H1 (cell line): ENCODE results near the gene GCLM. TPM values are rescaled to one million over a fixed set of nuclear protein-coding genes. Genes with fewer than 3 reads are reported as not detected.

Experiments used
- CTCF ChIA-PET: fragments of 300-600 bp; sonication (Branson Sonifier 250); formaldehyde crosslinking; loops from one replicate; lab custom pipeline; 2021; ENCODE audit not compliant: partially characterized antibody; lab: Charles Lee
- POLR2A ChIA-PET: fragments of 300-600 bp; sonication (Branson Sonifier 250); formaldehyde crosslinking; loops from one replicate; lab custom pipeline; 2021; ENCODE audit warnings: inconsistent platforms; ENCODE audit not compliant: partially characterized antibody; lab: Charles Lee
- DNase-seq, 2 experiments: peaks; one replicate each; pipeline versions ENCODE4 v3.0.0 to v3.0.0-alpha.2; 2010 to 2022; ENCODE audit warnings: low spot score in 2 of 2, low read depth in 1 of 2, mixed read lengths in 1 of 2
- FAIRE-seq: peaks from 2 replicates; lab custom pipeline; 2011; peaks lifted over from hg19 to GRCh38; lab: Jason Lieb, UNC
- H2AFZ ChIP-seq: 2 replicates; pipeline ENCODE4 v1.8.1; 2012; ENCODE audit warnings: low read length, inconsistent platforms
- H2AK5ac ChIP-seq: 2 replicates; pipeline ENCODE4 v1.6.1; 2013; ENCODE audit warnings: low read depth, low read length
- H2BK120ac ChIP-seq: replicated peaks from 2 replicates; pipeline ENCODE3; 2013; ENCODE audit warnings: low read depth, low read length, inconsistent platforms
- H2BK12ac ChIP-seq: 2 replicates; pipeline ENCODE4 v1.6.1; 2013; ENCODE audit warnings: low read depth, low read length
- H2BK15ac ChIP-seq: 2 replicates; pipeline ENCODE4 v1.6.1; 2013; ENCODE audit warnings: low read length
- H2BK20ac ChIP-seq: 2 replicates; pipeline ENCODE4 v1.6.1; 2013; ENCODE audit warnings: low read length
- H2BK5ac ChIP-seq: 2 replicates; pipeline ENCODE4 v1.6.1; 2013; ENCODE audit warnings: low read depth, low read length
- H3K14ac ChIP-seq: 2 replicates; pipeline ENCODE4 v1.6.1; 2013; ENCODE audit warnings: inconsistent platforms; ENCODE audit not compliant: insufficient read length
- H3K18ac ChIP-seq: 2 replicates; pipeline ENCODE4 v1.6.1; 2013; ENCODE audit warnings: low read length; ENCODE audit errors: extremely low read depth
- H3K23ac ChIP-seq: 2 replicates; pipeline ENCODE4 v1.6.1; 2013; ENCODE audit warnings: inconsistent platforms; ENCODE audit not compliant: insufficient read length
- H3K23me2 ChIP-seq: 2 replicates; pipeline ENCODE4 v1.6.1; 2013; ENCODE audit warnings: low read depth, low read length
- H3K27ac ChIP-seq: 2 replicates; pipeline ENCODE4 v1.6.1; 2011; ENCODE audit warnings: low read depth, low read length, inconsistent platforms
- H3K27me3 ChIP-seq, 4 experiments: replicated peaks in 1 of 4; 1 replicate in 1 of 4; 2 replicates in 3 of 4; pipeline versions ENCODE4 v1.6.1 to v1.8.1; 2011 to 2013; ENCODE audit warnings: low read length in 3 of 4, mild to moderate bottlenecking in 3 of 4, inconsistent platforms in 2 of 4, mixed read lengths in 2 of 4, moderate library complexity in 1 of 4; ENCODE audit not compliant: control insufficient read depth in 3 of 4, insufficient read depth in 3 of 4; ENCODE audit errors: extremely low read depth in 1 of 4
- H3K36me3 ChIP-seq, 4 experiments: 2 replicates each; pipeline versions ENCODE4 v1.6.1 to v1.8.1; 2011 to 2013; ENCODE audit warnings: mild to moderate bottlenecking in 4 of 4, low read length in 3 of 4, moderate library complexity in 2 of 4, control low read depth in 1 of 4, inconsistent platforms in 1 of 4; ENCODE audit not compliant: insufficient read depth in 4 of 4, control insufficient read depth in 2 of 4
- H3K4ac ChIP-seq: replicated peaks from 2 replicates; pipeline ENCODE3; 2013; ENCODE audit warnings: low read length, low read depth, mixed read lengths, inconsistent platforms; ENCODE audit not compliant: insufficient read length
- H3K4me1 ChIP-seq, 4 experiments: replicated peaks in 1 of 4; 1 replicate in 1 of 4; 2 replicates in 3 of 4; pipeline versions ENCODE4 v1.6.1 to v1.8.1; 2011 to 2013; ENCODE audit warnings: low read length in 3 of 4, inconsistent platforms in 2 of 4, mixed read lengths in 1 of 4; ENCODE audit not compliant: insufficient read depth in 4 of 4, control insufficient read depth in 3 of 4
- H3K4me2 ChIP-seq, 2 experiments: 2 replicates each; pipeline versions ENCODE4 v1.6.1 to v1.8.1; 2011 to 2013; ENCODE audit warnings: low read depth in 2 of 2, low read length in 2 of 2, control low read depth in 1 of 2, inconsistent platforms in 1 of 2, mild to moderate bottlenecking in 1 of 2; ENCODE audit not compliant: insufficient read depth in 1 of 2
- H3K4me3 ChIP-seq, 4 experiments: fragments of 200-600, 300-600 bp in 1 of 4; sonication (generic), shearing (Covaris generic), sonication (Bioruptor Twin) in 1 of 4; 2 replicates each; pipeline versions ENCODE4 v1.5.1 to v1.8.1; 2011 to 2016; ENCODE audit warnings: low read length in 4 of 4, low read depth in 3 of 4, control low read depth in 2 of 4, inconsistent platforms in 2 of 4, mild to moderate bottlenecking in 2 of 4, mixed read lengths in 1 of 4, moderate library complexity in 1 of 4; ENCODE audit not compliant: insufficient read depth in 2 of 4; ENCODE audit errors: extremely low read depth in 1 of 4
- H3K56ac ChIP-seq: replicated peaks from 2 replicates; pipeline ENCODE3; 2013; ENCODE audit warnings: low read depth, mild to moderate bottlenecking, mixed read lengths, low read length, inconsistent platforms; ENCODE audit not compliant: insufficient read length
- H3K79me1 ChIP-seq: 2 replicates; pipeline ENCODE4 v1.6.1; 2013; ENCODE audit warnings: low read depth, low read length, control low read depth
- H3K79me2 ChIP-seq, 2 experiments: 2 replicates each; pipeline versions ENCODE4 v1.6.1 to v1.8.1; 2012 to 2013; ENCODE audit warnings: low read length in 2 of 2, mild to moderate bottlenecking in 2 of 2, inconsistent platforms in 1 of 2; ENCODE audit not compliant: insufficient read depth in 2 of 2, control insufficient read depth in 1 of 2
- H3K9ac ChIP-seq, 4 experiments: replicated peaks in 1 of 4; 1 replicate in 1 of 4; 2 replicates in 3 of 4; pipeline versions ENCODE4 v1.6.1 to v1.8.1; 2011 to 2013; ENCODE audit warnings: low read depth in 3 of 4, low read length in 3 of 4, control low read depth in 2 of 4, mild to moderate bottlenecking in 2 of 4, moderate library complexity in 2 of 4, inconsistent platforms in 1 of 4; ENCODE audit errors: extremely low read depth in 1 of 4
- H3K9me3 ChIP-seq, 2 experiments: 2 replicates each; pipeline versions ENCODE4 v1.6.1 to v1.8.1; 2012 to 2013; ENCODE audit warnings: mild to moderate bottlenecking in 2 of 2, moderate library complexity in 2 of 2, control low read depth in 1 of 2, inconsistent platforms in 1 of 2, low read depth in 1 of 2, low read length in 1 of 2, mixed read lengths in 1 of 2; ENCODE audit not compliant: insufficient read depth in 2 of 2
- H4K20me1 ChIP-seq, 2 experiments: replicated peaks in 1 of 2; 2 replicates each; pipeline versions ENCODE3 to v1.8.1; 2011 to 2013; ENCODE audit warnings: inconsistent platforms in 2 of 2, low read length in 2 of 2, mild to moderate bottlenecking in 1 of 2; ENCODE audit not compliant: insufficient read depth in 2 of 2, control insufficient read depth in 1 of 2
- H4K5ac ChIP-seq: 2 replicates; pipeline ENCODE4 v1.6.1; 2013; ENCODE audit warnings: low read length, low read depth, mixed read lengths, inconsistent platforms; ENCODE audit not compliant: insufficient read length
- H4K8ac ChIP-seq: 2 replicates; pipeline ENCODE4 v1.8.0; 2013; ENCODE audit warnings: mild to moderate bottlenecking, moderate library complexity, low read length, inconsistent platforms; ENCODE audit not compliant: insufficient read depth; ENCODE audit errors: extremely low read depth
- H4K91ac ChIP-seq: replicated peaks from 2 replicates; pipeline ENCODE3; 2013; ENCODE audit warnings: low read length, mixed read lengths, inconsistent platforms; ENCODE audit not compliant: insufficient read length
- BRCA1 ChIP-seq: IDR thresholded peaks from 2 replicates; pipeline ENCODE4 v1.6.1; 2012; ENCODE audit warnings: low read depth, low read length, improper control_type of control experiment
- CHD1 ChIP-seq: IDR thresholded peaks from 2 replicates; pipeline ENCODE4 v1.6.1; 2012; ENCODE audit warnings: low read depth, low read length, improper control_type of control experiment
- JUN ChIP-seq: IDR thresholded peaks from 2 replicates; pipeline ENCODE4 v1.6.1; 2011; ENCODE audit warnings: low read depth, mild to moderate bottlenecking, improper control_type of control experiment, low read length
- POU5F1 ChIP-seq: IDR thresholded peaks from 2 replicates; pipeline ENCODE4 v1.6.1; 2011; ENCODE audit warnings: low read depth, mild to moderate bottlenecking, low read length, moderate library complexity
- RFX5 ChIP-seq: IDR thresholded peaks from 2 replicates; pipeline ENCODE4 v1.6.1; 2011; ENCODE audit warnings: low read depth, low read length, improper control_type of control experiment, borderline replicate concordance
- RXRA ChIP-seq: IDR thresholded peaks from 2 replicates; pipeline ENCODE4 v1.6.1; 2011; ENCODE audit warnings: low read depth, mild to moderate bottlenecking, low read length, moderate library complexity; ENCODE audit not compliant: insufficient read depth
- TAF7 ChIP-seq: optimal IDR thresholded peaks from 2 replicates; pipeline ENCODE3; 2011; ENCODE audit warnings: low read depth, mild to moderate bottlenecking, inconsistent platforms, low read length, moderate library complexity, borderline replicate concordance
- WGBS, 2 experiments: shearing (Covaris generic) in 1 of 2; methylation state at CpG; one replicate each; pipeline versions ENCODE4 v1.1.6 to v1.1.7; 2013 to 2015; ENCODE audit warnings: low lambda C conversion rate in 2 of 2, mixed read lengths in 2 of 2, inconsistent platforms in 1 of 2, low coverage in 1 of 2, missing lambda C conversion rate in 1 of 2; ENCODE audit not compliant: insufficient replicate concordance in 2 of 2, insufficient coverage in 1 of 2, insufficient read length in 1 of 2; ENCODE audit errors: extremely low coverage in 1 of 2, missing lambda C conversion rate in 1 of 2; 5-methylcytosine and 5-hydroxymethylcytosine counted together
- polyA plus RNA-seq, 7 experiments: library from polyadenylated mRNA; depleted of rRNA in 3 of 7; stranded (reverse) in 5 of 7; unstranded in 2 of 7; fragments of >200 nt in 5 of 7; fragments of 200-250 nt in 2 of 7; gene quantifications; 1 replicate in 5 of 7; 2 replicates in 1 of 7; 4 replicates in 1 of 7; pipeline versions ENCODE4 v1.2.1 to v1.2.3, GENCODE V29; 2011 to 2013; ENCODE audit warnings: missing spikeins in 2 of 7, mixed read lengths in 2 of 7
- total RNA-seq: library from RNA; stranded (reverse); fragmentation: NEBNext Ultra II Directional; extraction: Animal tissue kit (Norgen Biotek cat#: 25700); gene quantifications from 2 replicates; pipeline ENCODE4 v1.2.1, GENCODE V29; 2021
- TF ChIP-seq, protein P1 (sequence below), 3 experiments: IDR thresholded peaks; 1 replicate in 2 of 3; 2 replicates in 1 of 3; pipeline versions ENCODE4 v1.5.1 to v1.6.1; 2011; ENCODE audit warnings: low read length in 3 of 3, mild to moderate bottlenecking in 3 of 3, inconsistent platforms in 2 of 3, low read depth in 1 of 3, moderate library complexity in 1 of 3; ENCODE audit not compliant: insufficient read depth in 1 of 3; ENCODE audit errors: control extremely low read depth in 1 of 3

Gene GCLM
- total and polyA plus RNA-seq, 2 of the 8 experiments (the other 6 are each of a cell fraction or from before 2014, with no cell fraction given): 3.1 to 12.8 TPM

DNA sequence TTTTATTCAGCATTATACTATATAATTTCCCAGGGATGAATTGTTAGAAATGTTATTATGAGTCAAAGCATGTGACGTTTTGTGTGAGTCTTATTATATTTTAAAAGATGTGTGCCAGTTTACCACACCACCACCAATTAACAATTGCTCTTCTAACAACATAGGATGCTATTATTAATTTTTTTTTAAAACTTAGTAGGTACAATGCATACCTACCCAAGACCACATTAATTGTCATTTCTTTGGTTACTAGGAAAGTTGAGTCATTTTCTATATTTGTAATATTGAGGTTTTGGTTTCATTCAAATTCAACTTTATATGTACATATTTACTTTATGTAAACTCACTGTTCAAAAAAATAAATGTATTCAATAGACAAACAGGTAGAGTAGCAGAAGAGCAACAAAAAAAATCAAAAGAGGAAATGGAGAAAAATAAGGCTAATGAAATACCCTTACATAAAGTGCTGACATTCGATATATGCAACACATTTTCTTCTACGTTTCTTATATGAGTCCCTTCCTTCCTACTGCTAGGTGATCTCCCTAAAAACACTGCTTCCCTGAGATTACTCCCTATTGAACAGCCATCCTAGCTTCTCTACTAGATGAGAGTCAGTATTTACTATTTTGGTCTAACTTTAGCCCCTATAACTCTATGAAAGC, 9.6 kb downstream of the GCLM start:
- 86% methylated on average over 3 of the region's 3 CpGs; no CpG with 5 or more reads in 1 of the 2 experiments for WGBS, 2 experiments
- no peak overlapping the region for H4K8ac ChIP-seq
- H2BK20ac ChIP-seq: no peak overlapping the region
- POLR2A ChIA-PET: no interaction called here
- no peak for FAIRE-seq
- H2BK120ac ChIP-seq: no peak overlapping the region
- H3K79me2 ChIP-seq: 0 out of 4 replicates have a peak, but pooled peaks cover 0 to 5% of the 10 kb centered on the region in 2 experiments
- H3K23ac ChIP-seq: no peak overlapping the region
- peaks cover 0 to 11% (median 2%) of the 10 kb centered on the region in 4 experiments; a peak in 5 of 8 replicates for H3K36me3 ChIP-seq
- no peak overlapping the region for H3K4ac ChIP-seq
- no peak overlapping the region for H3K27ac ChIP-seq
- no peak overlapping the region for H3K18ac ChIP-seq
- CTCF ChIA-PET: no interaction called here
- no peak overlapping the region for H2AK5ac ChIP-seq
- H2BK15ac ChIP-seq: no peak overlapping the region
- no peaks in the 10 kb centered on the region for H3K4me1 ChIP-seq
- H3K4me2 ChIP-seq: no peak overlapping the region
- H4K20me1 ChIP-seq: no peaks in the 10 kb centered on the region
- H2BK12ac ChIP-seq: no peak overlapping the region
- no peaks in the 10 kb centered on the region for H3K27me3 ChIP-seq
- H3K23me2 ChIP-seq: no peaks in the 10 kb centered on the region
- no peaks in the 10 kb centered on the region for H3K79me1 ChIP-seq
- H4K5ac ChIP-seq: no peak overlapping the region
- no peaks in the 10 kb centered on the region for H3K9me3 ChIP-seq
- H3K9ac ChIP-seq: no peak overlapping the region
- H2BK5ac ChIP-seq: no peak overlapping the region
- no peak overlapping the region for H4K91ac ChIP-seq
- TF ChIP-seq RFX5 (no peak), POU5F1 (no peak), RXRA (no peak), JUN (no peak), TAF7 (no peak), BRCA1 (no peak), CHD1 (no peak)
- TF ChIP-seq, protein P1, sequence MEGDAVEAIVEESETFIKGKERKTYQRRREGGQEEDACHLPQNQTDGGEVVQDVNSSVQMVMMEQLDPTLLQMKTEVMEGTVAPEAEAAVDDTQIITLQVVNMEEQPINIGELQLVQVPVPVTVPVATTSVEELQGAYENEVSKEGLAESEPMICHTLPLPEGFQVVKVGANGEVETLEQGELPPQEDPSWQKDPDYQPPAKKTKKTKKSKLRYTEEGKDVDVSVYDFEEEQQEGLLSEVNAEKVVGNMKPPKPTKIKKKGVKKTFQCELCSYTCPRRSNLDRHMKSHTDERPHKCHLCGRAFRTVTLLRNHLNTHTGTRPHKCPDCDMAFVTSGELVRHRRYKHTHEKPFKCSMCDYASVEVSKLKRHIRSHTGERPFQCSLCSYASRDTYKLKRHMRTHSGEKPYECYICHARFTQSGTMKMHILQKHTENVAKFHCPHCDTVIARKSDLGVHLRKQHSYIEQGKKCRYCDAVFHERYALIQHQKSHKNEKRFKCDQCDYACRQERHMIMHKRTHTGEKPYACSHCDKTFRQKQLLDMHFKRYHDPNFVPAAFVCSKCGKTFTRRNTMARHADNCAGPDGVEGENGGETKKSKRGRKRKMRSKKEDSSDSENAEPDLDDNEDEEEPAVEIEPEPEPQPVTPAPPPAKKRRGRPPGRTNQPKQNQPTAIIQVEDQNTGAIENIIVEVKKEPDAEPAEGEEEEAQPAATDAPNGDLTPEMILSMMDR (IDR thresholded peaks at IDR 0.05; ENCODE audit: control extremely low read depth in 1 of 3, insufficient read depth in 1 of 3, low read depth in 1 of 3, low read length in 3 of 3): no peak
- TF ChIP-seq, all 59 proteins: peak for 0
- no peak overlapping the region for H3K14ac ChIP-seq
- no peak overlapping the region for H3K56ac ChIP-seq
- no peak overlapping the region for H3K4me3 ChIP-seq
- DNase-seq: no peak
- H2AFZ ChIP-seq: no peak overlapping the region
